Activated CD4-positive, alpha-beta memory T cell treated with anti-CD3 and anti-CD28 coated beads for 36 hours (primary cell): ENCODE data around the gene SLC39A8. TPM values are rescaled to one million over a fixed set of nuclear protein-coding genes. Genes with fewer than 3 reads are reported as not detected.
A peak's percentile ranks its signal among the peaks of the same experiment; 100 is the strongest.
"Not testable (repeated sequence)": the region's sequence is repeated elsewhere in the genome, so short reads cannot be mapped to it uniquely, and the experiment has no call there.

ENCODE experiments used
- CTCF ChIA-PET: fragments of 350-600 bp; sonication (Branson Sonifier 250); formaldehyde crosslinking; loops from one replicate; lab custom pipeline; 2021; ENCODE audit warnings: antibody characterized with exemption, inconsistent platforms; lab: Charles Lee
- POLR2A ChIA-PET: fragments of 350-600 bp; sonication (Branson Sonifier 250); formaldehyde crosslinking; loops from one replicate; lab custom pipeline; 2021; ENCODE audit warnings: antibody characterized with exemption; lab: Charles Lee
- DNase-seq: peaks from one replicate; pipeline ENCODE4 v3.0.0-alpha.2; 2020
- H3K27ac Mint-ChIP-seq: one replicate; pipeline ENCODE4 v1.8.0; 2021; ENCODE audit warnings: mixed read lengths
- H3K27me3 Mint-ChIP-seq: one replicate; pipeline ENCODE4 v1.8.0; 2021; ENCODE audit warnings: mixed read lengths
- H3K36me3 Mint-ChIP-seq: one replicate; pipeline ENCODE4 v1.8.0; 2021; ENCODE audit warnings: mixed read lengths
- H3K4me1 Mint-ChIP-seq: one replicate; pipeline ENCODE4 v1.8.0; 2021; ENCODE audit warnings: low read depth, mixed read lengths
- H3K4me3 Mint-ChIP-seq: one replicate; pipeline ENCODE4 v1.8.0; 2021; ENCODE audit warnings: mild to moderate bottlenecking, mixed read lengths
- H3K9me3 Mint-ChIP-seq: one replicate; pipeline ENCODE4 v1.8.0; 2021; ENCODE audit warnings: mixed read lengths
- intact Hi-C: fragments of 100-400 bp; cut with micrococcal nuclease; formaldehyde crosslinking; loops from one replicate; pipeline ENCODE4 v1.15.1; 2023
- total RNA-seq, 2 experiments: library from RNA; stranded (reverse); gene quantifications; one replicate each; pipeline ENCODE4 v1.2.3, GENCODE V29; 2021

Gene SLC39A8
- 10 to 100 TPM; 64.6 to 66.9 TPM for total RNA-seq

GRCh38 chr4:102344954-102345794, at the start of gene SLC39A8:
Gene SLC39A8 (minus strand): TSS chr4:102345482. CDS start chr4:102344662, 820 bp downstream.
- Mint-ChIP-seq H3K4me3 (peak within 1 kb of the TSS; percentile 78), H3K27me3 (peaks cover 1% of the 10 kb centered on the region), H3K36me3 (peaks cover 7% of the 10 kb centered on the region), H3K27ac (peak within 1 kb of the TSS; percentile 96), H3K4me1 (peaks cover 43% of the 10 kb centered on the region), H3K9me3 (no peaks in the 10 kb centered on the region)
- ChIA-PET CTCF (interaction anchor here (0.6 to 2.7 kb wide), 15 partner anchors 8 to 1306 kb away, joined by 3 to 29 read pairs (median 3); partner anchors contain the start of gene BDH2), POLR2A (interaction anchor here (0.6 to 2.3 kb wide), 7 partner anchors 10 to 483 kb away, joined by 3 to 13 read pairs (median 5); partner anchors contain the start of genes NFKB1 and UBE2D3)
- intact Hi-C loops = loop anchor here (1.0 to 10.0 kb wide), 15 partner anchors 45 to 998 kb away; partner anchors contain the start of genes BDH2, CENPE, CISD2 and MANBA
- peak; percentile 95 for DNase-seq

- intact Hi-C loops = loop anchor here (5.0 kb wide), 1 partner anchor 1090 kb away; no protein-coding TSS in a partner anchor
Measured at GRCh38 chr4:102392033-102392744, 46.9 kb upstream of the SLC39A8 start.

GRCh38 chr4:102390438-102390837, 45.2 kb upstream of the SLC39A8 start:
- intact Hi-C loops = loop anchor here (1.0 to 5.0 kb wide), 3 partner anchors 41 to 1088 kb away; partner anchors contain the start of gene SLC39A8
- H3K27me3 Mint-ChIP-seq = peaks cover 15% of the 10 kb centered on the region
- no peak for DNase-seq
- no peaks in the 10 kb centered on the region for H3K9me3 Mint-ChIP-seq
- H3K4me3 Mint-ChIP-seq = no peak overlapping the region
- H3K27ac Mint-ChIP-seq = no peak overlapping the region
- H3K36me3 Mint-ChIP-seq = no peaks in the 10 kb centered on the region
- H3K4me1 Mint-ChIP-seq = peaks cover 14% of the 10 kb centered on the region
- POLR2A ChIA-PET = interaction anchor here (0.7 kb wide), 1 partner anchor 45 kb away, joined by 4 read pairs; the partner anchor contains the start of gene SLC39A8
- CTCF ChIA-PET = interaction anchor here (0.6 to 1.8 kb wide), 4 partner anchors 40 to 57 kb away, joined by 3 to 11 read pairs (median 6); partner anchors contain the start of gene SLC39A8

More at GRCh38 chr4:102392033-102392744, 46.9 kb upstream of the SLC39A8 start:
- POLR2A ChIA-PET = interaction anchor here (0.6 kb wide), 1 partner anchor 110 kb away, joined by 3 read pairs; no protein-coding TSS in a partner anchor
- H3K36me3 Mint-ChIP-seq = no peaks in the 10 kb centered on the region
- peaks cover 6% of the 10 kb centered on the region for H3K27me3 Mint-ChIP-seq
- H3K27ac Mint-ChIP-seq = no peak overlapping the region
- no peak overlapping the region for H3K4me3 Mint-ChIP-seq
- no peak for DNase-seq
- H3K9me3 Mint-ChIP-seq = no peaks in the 10 kb centered on the region
- CTCF ChIA-PET = interaction anchor here (0.7 kb wide), 1 partner anchor 36 kb away, joined by 3 read pairs; no protein-coding TSS in a partner anchor
- peaks cover 14% of the 10 kb centered on the region for H3K4me1 Mint-ChIP-seq

- DNase-seq = no peak
- no peaks in the 10 kb centered on the region for H3K36me3 Mint-ChIP-seq
- POLR2A ChIA-PET = no interaction called here
- H3K27me3 Mint-ChIP-seq = peaks cover 20% of the 10 kb centered on the region
- no peak overlapping the region for H3K27ac Mint-ChIP-seq
- H3K4me1 Mint-ChIP-seq = peaks cover 14% of the 10 kb centered on the region
- no peak overlapping the region for H3K4me3 Mint-ChIP-seq
- CTCF ChIA-PET = no interaction called here
- no peaks in the 10 kb centered on the region for H3K9me3 Mint-ChIP-seq
- intact Hi-C loops = no loop called here
Measured at GRCh38 chr4:102388611-102389010, 43.3 kb upstream of the SLC39A8 start.

GRCh38 chr4:102387552-102388150, 42.4 kb upstream of the SLC39A8 start:
- Mint-ChIP-seq H3K36me3 (no peaks in the 10 kb centered on the region), H3K4me1 (peaks cover 14% of the 10 kb centered on the region), H3K27me3 (peaks cover 20% of the 10 kb centered on the region), H3K27ac (no peak overlapping the region), H3K9me3 (no peaks in the 10 kb centered on the region), H3K4me3 (no peak overlapping the region)
- DNase-seq = no peak
- intact Hi-C loops = no loop called here
- CTCF ChIA-PET = no interaction called here
- POLR2A ChIA-PET = no interaction called here

GRCh38 chr4:102386966-102387365, 41.7 kb upstream of the SLC39A8 start:
- DNase-seq = no peak
- H3K27ac Mint-ChIP-seq = no peak overlapping the region
- POLR2A ChIA-PET = no interaction called here
- peaks cover 22% of the 10 kb centered on the region for H3K27me3 Mint-ChIP-seq
- no peak overlapping the region for H3K4me3 Mint-ChIP-seq
- CTCF ChIA-PET = no interaction called here
- H3K4me1 Mint-ChIP-seq = peaks cover 14% of the 10 kb centered on the region
- H3K9me3 Mint-ChIP-seq = no peaks in the 10 kb centered on the region
- no peaks in the 10 kb centered on the region for H3K36me3 Mint-ChIP-seq
- intact Hi-C loops = no loop called here

GRCh38 chr4:102380253-102380652, 35.0 kb upstream of the SLC39A8 start:
- H3K36me3 Mint-ChIP-seq, POLR2A ChIA-PET, DNase-seq, H3K4me3 Mint-ChIP-seq, H3K9me3 Mint-ChIP-seq, H3K27ac Mint-ChIP-seq, H3K4me1 Mint-ChIP-seq, intact Hi-C loops: not testable (repeated sequence)
- CTCF ChIA-PET = interaction anchor here (0.6 to 1.1 kb wide), 2 partner anchors 21 to 51 kb away, joined by 3 to 4 read pairs; no protein-coding TSS in a partner anchor
- H3K27me3 Mint-ChIP-seq = peaks cover 13% of the 10 kb centered on the region

GRCh38 chr4:102362922-102363432, 17.7 kb upstream of the SLC39A8 start:
- Mint-ChIP-seq H3K27ac (no peak overlapping the region), H3K36me3 (no peaks in the 10 kb centered on the region), H3K4me1 (no peaks in the 10 kb centered on the region), H3K9me3 (peaks cover 6% of the 10 kb centered on the region), H3K27me3 (peaks cover 4% of the 10 kb centered on the region), H3K4me3 (no peak overlapping the region)
- DNase-seq = no peak
- intact Hi-C loops = no loop called here
- ChIA-PET CTCF (interaction anchor here (0.7 kb wide), 1 partner anchor 17 kb away, joined by 3 read pairs; no protein-coding TSS in a partner anchor), POLR2A (no interaction called here)

- Mint-ChIP-seq H3K4me1 (no peaks in the 10 kb centered on the region), H3K4me3 (no peak overlapping the region), H3K27ac (no peak overlapping the region), H3K27me3 (peaks cover 2% of the 10 kb centered on the region), H3K36me3 (no peaks in the 10 kb centered on the region), H3K9me3 (no peaks in the 10 kb centered on the region)
- ChIA-PET POLR2A (no interaction called here), CTCF (interaction anchor here (0.6 to 1.0 kb wide), 2 partner anchors 12 to 734 kb away, joined by 3 read pairs; partner anchors contain the start of gene SLC39A8)
- intact Hi-C loops = no loop called here
- DNase-seq = no peak
Measured at GRCh38 chr4:102358128-102358527, 12.8 kb upstream of the SLC39A8 start.

GRCh38 chr4:102357637-102358036, 12.4 kb upstream of the SLC39A8 start:
- H3K36me3 Mint-ChIP-seq, H3K27me3 Mint-ChIP-seq, POLR2A ChIA-PET, CTCF ChIA-PET, H3K4me3 Mint-ChIP-seq, intact Hi-C loops, H3K27ac Mint-ChIP-seq, DNase-seq, H3K9me3 Mint-ChIP-seq, H3K4me1 Mint-ChIP-seq: not testable (repeated sequence)

- no peak for DNase-seq
- no peaks in the 10 kb centered on the region for H3K4me1 Mint-ChIP-seq
- intact Hi-C loops = no loop called here
- H3K4me3 Mint-ChIP-seq = no peak overlapping the region
- H3K27ac Mint-ChIP-seq = no peak overlapping the region
- H3K36me3 Mint-ChIP-seq = no peaks in the 10 kb centered on the region
- ChIA-PET CTCF (no interaction called here), POLR2A (no interaction called here)
- no peaks in the 10 kb centered on the region for H3K9me3 Mint-ChIP-seq
- H3K27me3 Mint-ChIP-seq = no peaks in the 10 kb centered on the region
Measured at GRCh38 chr4:102356562-102357202, 11.4 kb upstream of the SLC39A8 start.
